H9 (cell line): Measurements from ENCODE around the gene RBMS2. TPM values are rescaled to one million over a fixed set of nuclear protein-coding genes. Genes with fewer than 3 reads are reported as not detected.

ENCODE experiments used
- DNase-seq: peaks from one replicate; pipeline ENCODE4 v3.0.0-alpha.2; 2017
- H2AFZ ChIP-seq: one replicate; pipeline ENCODE4 v1.6.1; 2013; ENCODE audit warnings: mild to moderate bottlenecking, low read length, control low read depth, moderate library complexity
- H2AK5ac ChIP-seq: 2 replicates; pipeline ENCODE4 v1.6.1; 2013; ENCODE audit warnings: low read length, control low read depth, mixed read lengths; ENCODE audit not compliant: insufficient read length
- H2BK120ac ChIP-seq: one replicate; pipeline ENCODE4 v1.6.1; 2013; ENCODE audit warnings: low read depth, mild to moderate bottlenecking, low read length, control low read depth, inconsistent platforms; ENCODE audit not compliant: poor library complexity, severe bottlenecking
- H2BK12ac ChIP-seq: 2 replicates; pipeline ENCODE4 v1.6.1; 2013; ENCODE audit warnings: low read length, control low read depth, mixed read lengths, low read depth; ENCODE audit not compliant: insufficient read length
- H2BK15ac ChIP-seq: 2 replicates; pipeline ENCODE4 v1.6.1; 2013; ENCODE audit warnings: low read depth, low read length, control low read depth
- H2BK20ac ChIP-seq: one replicate; pipeline ENCODE4 v1.6.1; 2013; ENCODE audit warnings: low read depth, mild to moderate bottlenecking, low read length, control low read depth, inconsistent platforms; ENCODE audit not compliant: poor library complexity, severe bottlenecking
- H2BK5ac ChIP-seq: 2 replicates; pipeline ENCODE4 v1.6.1; 2013; ENCODE audit warnings: low read length, control low read depth, mixed read lengths; ENCODE audit not compliant: insufficient read length
- H3K14ac ChIP-seq: 2 replicates; pipeline ENCODE4 v1.6.1; 2013; ENCODE audit warnings: low read length, control low read depth; ENCODE audit not compliant: insufficient read depth
- H3K18ac ChIP-seq: 2 replicates; pipeline ENCODE4 v1.6.1; 2013; ENCODE audit warnings: low read depth, mild to moderate bottlenecking, mixed read lengths, low read length, control low read depth; ENCODE audit not compliant: insufficient read length
- H3K23ac ChIP-seq: 2 replicates; pipeline ENCODE4 v1.6.1; 2013; ENCODE audit warnings: low read length, control low read depth, mixed read lengths, low read depth; ENCODE audit not compliant: insufficient read length
- H3K23me2 ChIP-seq: 2 replicates; pipeline ENCODE4 v1.6.1; 2013; ENCODE audit warnings: low read depth, mild to moderate bottlenecking, mixed read lengths, low read length, control low read depth; ENCODE audit not compliant: insufficient read length, poor library complexity, severe bottlenecking
- H3K27ac ChIP-seq: 2 replicates; pipeline ENCODE4 v1.5.1; 2013; ENCODE audit warnings: low read length, control low read depth, mixed read lengths, low read depth; ENCODE audit not compliant: insufficient read length
- H3K27me3 ChIP-seq: 2 replicates; pipeline ENCODE4 v1.6.1; 2013; ENCODE audit warnings: low read length, control low read depth, inconsistent platforms; ENCODE audit not compliant: insufficient read depth
- H3K4ac ChIP-seq: 2 replicates; pipeline ENCODE4 v1.6.1; 2013; ENCODE audit warnings: low read depth, mild to moderate bottlenecking, control low read depth, inconsistent platforms, low read length, moderate library complexity
- H3K4me1 ChIP-seq: 2 replicates; pipeline ENCODE4 v1.6.1; 2013; ENCODE audit warnings: low read length, control low read depth, inconsistent platforms; ENCODE audit not compliant: insufficient read depth
- H3K4me2 ChIP-seq: 2 replicates; pipeline ENCODE4 v1.6.1; 2013; ENCODE audit warnings: low read length, control low read depth, mixed read lengths; ENCODE audit not compliant: insufficient read length, insufficient read depth
- H3K56ac ChIP-seq: 2 replicates; pipeline ENCODE4 v1.6.1; 2013; ENCODE audit warnings: low read depth, mild to moderate bottlenecking, mixed read lengths, low read length, control low read depth; ENCODE audit not compliant: insufficient read length
- H3K79me1 ChIP-seq: 2 replicates; pipeline ENCODE4 v1.6.1; 2013; ENCODE audit warnings: low read depth, mild to moderate bottlenecking, moderate library complexity, low read length, control low read depth, inconsistent platforms; ENCODE audit not compliant: insufficient read depth, poor library complexity, severe bottlenecking
- H3K79me2 ChIP-seq: 2 replicates; pipeline ENCODE4 v1.6.1; 2013; ENCODE audit warnings: low read length, control low read depth, inconsistent platforms; ENCODE audit not compliant: insufficient read depth
- H3K9ac ChIP-seq: 2 replicates; pipeline ENCODE4 v1.6.1; 2013; ENCODE audit warnings: low read length, control low read depth, mixed read lengths; ENCODE audit not compliant: insufficient read length; ENCODE audit errors: extremely low read depth
- H3K9me3 ChIP-seq: one replicate; pipeline ENCODE4 v1.6.1; 2013; ENCODE audit warnings: low read depth, low read length, inconsistent platforms; ENCODE audit not compliant: control insufficient read depth
- H3T11ph ChIP-seq: one replicate; pipeline ENCODE4 v1.6.1; 2013; ENCODE audit warnings: mild to moderate bottlenecking, low read length, control low read depth, inconsistent platforms
- H4K20me1 ChIP-seq: one replicate; pipeline ENCODE4 v1.6.1; 2013; ENCODE audit not compliant: control insufficient read depth, insufficient read length, insufficient read depth
- H4K5ac ChIP-seq: 2 replicates; pipeline ENCODE4 v1.6.1; 2013; ENCODE audit warnings: low read depth, mild to moderate bottlenecking, mixed read lengths, low read length, control low read depth; ENCODE audit not compliant: insufficient read length
- H4K8ac ChIP-seq: replicated peaks from 2 replicates; pipeline ENCODE4 v1.6.1; 2013; ENCODE audit warnings: low read length, control low read depth, mixed read lengths, low read depth; ENCODE audit not compliant: insufficient read length
- H4K91ac ChIP-seq: 2 replicates; pipeline ENCODE4 v1.6.1; 2013; ENCODE audit warnings: low read depth, mild to moderate bottlenecking, moderate library complexity, mixed read lengths, low read length, control low read depth; ENCODE audit not compliant: insufficient read length
- H3K27ac Mint-ChIP-seq, 3 experiments: 2 replicates in 2 of 3; 3 replicates in 1 of 3; pipeline ENCODE4 v1.8.0; 2020 to 2021; ENCODE audit warnings: mixed read lengths in 3 of 3, mild to moderate bottlenecking in 1 of 3, moderate library complexity in 1 of 3
- H3K27me3 Mint-ChIP-seq: 2 replicates; pipeline ENCODE4 v1.8.0; 2021; ENCODE audit warnings: low read depth, mild to moderate bottlenecking, moderate library complexity, mixed read lengths
- H3K36me3 Mint-ChIP-seq, 3 experiments: 2 replicates in 2 of 3; 3 replicates in 1 of 3; pipeline ENCODE4 v1.8.0; 2020 to 2021; ENCODE audit warnings: low read depth in 3 of 3, mixed read lengths in 3 of 3; ENCODE audit not compliant: insufficient read depth in 1 of 3
- H3K4me1 Mint-ChIP-seq, 2 experiments: 2 replicates each; pipeline ENCODE4 v1.8.0; 2020; ENCODE audit warnings: mixed read lengths in 2 of 2
- H3K4me3 Mint-ChIP-seq, 2 experiments: 2 replicates in 1 of 2; 3 replicates in 1 of 2; pipeline ENCODE4 v1.8.0; 2020 to 2021; ENCODE audit warnings: mild to moderate bottlenecking in 2 of 2, mixed read lengths in 2 of 2, moderate library complexity in 1 of 2
- H3K9me3 Mint-ChIP-seq, 2 experiments: 2 replicates in 1 of 2; 3 replicates in 1 of 2; pipeline ENCODE4 v1.8.0; 2020; ENCODE audit warnings: mild to moderate bottlenecking in 2 of 2, mixed read lengths in 2 of 2, moderate library complexity in 1 of 2
- WGBS: extraction: QIAGEN DNeasy Blood & Tissue Kit; methylation state at CpG from one replicate; pipeline ENCODE4 v1.1.7; 2013; ENCODE audit warnings: missing lambda C conversion rate, low lambda C conversion rate, mixed read lengths; ENCODE audit not compliant: insufficient read length; ENCODE audit errors: extremely low coverage; 5-methylcytosine and 5-hydroxymethylcytosine counted together
- total RNA-seq: library from RNA; stranded (reverse); gene quantifications from 2 replicates; pipeline ENCODE4 v1.2.1, GENCODE V29; 2021
- TF ChIP-seq, protein P1 (sequence below): fragments of 200-600 bp; sonication (generic); conservative IDR thresholded peaks from 3 replicates; pipeline ENCODE4 v1.8.0; 2021; ENCODE audit warnings: antibody characterized with exemption, mild to moderate bottlenecking

Gene RBMS2
- total RNA-seq, 1 experiment from 2014 or later, result 9.5 TPM

DNA sequence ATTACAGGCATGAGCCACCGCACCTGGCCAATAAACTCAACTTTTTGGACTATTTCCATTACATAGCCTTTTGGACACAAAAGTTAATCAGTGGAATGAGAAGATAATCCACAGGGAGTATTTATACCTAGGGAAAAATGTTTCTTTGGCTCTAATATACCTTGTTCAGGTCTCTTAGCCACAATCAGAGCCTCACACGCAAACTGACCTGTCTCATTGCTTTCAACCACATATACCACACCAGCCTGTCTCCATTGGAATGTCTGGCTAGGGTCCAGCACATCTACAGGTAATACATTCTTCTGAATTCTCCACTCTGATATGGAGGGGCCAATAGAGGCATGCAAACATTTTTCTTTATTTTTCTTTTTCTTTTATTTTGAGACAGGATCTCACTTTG, 3.8 kb upstream of the RBMS2 start:
- H3K23ac ChIP-seq, result no peak overlapping the region
- H3K27me3 Mint-ChIP-seq, result no peaks in the 10 kb centered on the region
- TF ChIP-seq, protein P1, sequence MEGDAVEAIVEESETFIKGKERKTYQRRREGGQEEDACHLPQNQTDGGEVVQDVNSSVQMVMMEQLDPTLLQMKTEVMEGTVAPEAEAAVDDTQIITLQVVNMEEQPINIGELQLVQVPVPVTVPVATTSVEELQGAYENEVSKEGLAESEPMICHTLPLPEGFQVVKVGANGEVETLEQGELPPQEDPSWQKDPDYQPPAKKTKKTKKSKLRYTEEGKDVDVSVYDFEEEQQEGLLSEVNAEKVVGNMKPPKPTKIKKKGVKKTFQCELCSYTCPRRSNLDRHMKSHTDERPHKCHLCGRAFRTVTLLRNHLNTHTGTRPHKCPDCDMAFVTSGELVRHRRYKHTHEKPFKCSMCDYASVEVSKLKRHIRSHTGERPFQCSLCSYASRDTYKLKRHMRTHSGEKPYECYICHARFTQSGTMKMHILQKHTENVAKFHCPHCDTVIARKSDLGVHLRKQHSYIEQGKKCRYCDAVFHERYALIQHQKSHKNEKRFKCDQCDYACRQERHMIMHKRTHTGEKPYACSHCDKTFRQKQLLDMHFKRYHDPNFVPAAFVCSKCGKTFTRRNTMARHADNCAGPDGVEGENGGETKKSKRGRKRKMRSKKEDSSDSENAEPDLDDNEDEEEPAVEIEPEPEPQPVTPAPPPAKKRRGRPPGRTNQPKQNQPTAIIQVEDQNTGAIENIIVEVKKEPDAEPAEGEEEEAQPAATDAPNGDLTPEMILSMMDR, result no peak
- H2BK20ac ChIP-seq, result no peak overlapping the region
- no peak overlapping the region for H3K14ac ChIP-seq
- no peak overlapping the region for H3K4ac ChIP-seq
- H2BK5ac ChIP-seq, result no peak overlapping the region
- H3K9me3 ChIP-seq, result no peaks in the 10 kb centered on the region
- H2BK120ac ChIP-seq, result no peak overlapping the region
- H3K23me2 ChIP-seq, result peaks cover 5% of the 10 kb centered on the region
- H4K20me1 ChIP-seq, result no peaks in the 10 kb centered on the region
- peaks cover 16 to 20% of the 10 kb centered on the region in 2 experiments for H3K4me1 Mint-ChIP-seq
- H3K56ac ChIP-seq, result no peak overlapping the region
- no peak overlapping the region for H3K9ac ChIP-seq
- no peaks in the 10 kb centered on the region for H3K79me1 ChIP-seq
- H2BK12ac ChIP-seq, result no peak overlapping the region
- H3K36me3 Mint-ChIP-seq, result no peaks in the 10 kb centered on the region
- no peaks in the 10 kb centered on the region for H3K79me2 ChIP-seq
- H3K4me1 ChIP-seq, result no peaks in the 10 kb centered on the region
- no peak for DNase-seq
- no peak overlapping the region for H3K27ac Mint-ChIP-seq
- H2AFZ ChIP-seq, result no peak overlapping the region
- H3K4me2 ChIP-seq, result no peak overlapping the region
- no peak overlapping the region for H4K8ac ChIP-seq
- H3K27me3 ChIP-seq, result no peaks in the 10 kb centered on the region
- H2AK5ac ChIP-seq, result no peak overlapping the region
- H3K27ac ChIP-seq, result no peak overlapping the region
- no peak overlapping the region for H3T11ph ChIP-seq
- H2BK15ac ChIP-seq, result no peak overlapping the region
- no peaks in the 10 kb centered on the region for H3K9me3 Mint-ChIP-seq
- no peak overlapping the region for H3K18ac ChIP-seq
- no peak overlapping the region for H3K4me3 Mint-ChIP-seq
- H4K5ac ChIP-seq, result no peak overlapping the region
- no peak overlapping the region for H4K91ac ChIP-seq
- WGBS, result no CpG with 5 or more reads among the region's 2 CpGs
